NCI-H446 (cell line): Measurements from ENCODE around the gene PNMA1.
A peak's percentile ranks its signal among the peaks of the same experiment; 100 is the strongest.
"Not testable (repeated sequence)": the region's sequence is repeated elsewhere in the genome, so short reads cannot be mapped to it uniquely, and the experiment has no call there.

Source experiments
- DNase-seq, 2 experiments: peaks; one replicate each; lab custom pipeline; 2025; lab: John Stamatoyannopoulos, UW

Gene PNMA1

GRCh38 chr14:73717266-73717665 is 3.1 kb upstream of the PNMA1 start:
- DNase-seq, result peak in 1 of 2 experiments; percentile 20

GRCh38 chr14:73715707-73716106 is 1.5 kb upstream of the PNMA1 start:
- no peak for DNase-seq

- DNase-seq, result no peak
Measured at GRCh38 chr14:73714656-73715081, 485 bp upstream of the PNMA1 start.

DNA sequence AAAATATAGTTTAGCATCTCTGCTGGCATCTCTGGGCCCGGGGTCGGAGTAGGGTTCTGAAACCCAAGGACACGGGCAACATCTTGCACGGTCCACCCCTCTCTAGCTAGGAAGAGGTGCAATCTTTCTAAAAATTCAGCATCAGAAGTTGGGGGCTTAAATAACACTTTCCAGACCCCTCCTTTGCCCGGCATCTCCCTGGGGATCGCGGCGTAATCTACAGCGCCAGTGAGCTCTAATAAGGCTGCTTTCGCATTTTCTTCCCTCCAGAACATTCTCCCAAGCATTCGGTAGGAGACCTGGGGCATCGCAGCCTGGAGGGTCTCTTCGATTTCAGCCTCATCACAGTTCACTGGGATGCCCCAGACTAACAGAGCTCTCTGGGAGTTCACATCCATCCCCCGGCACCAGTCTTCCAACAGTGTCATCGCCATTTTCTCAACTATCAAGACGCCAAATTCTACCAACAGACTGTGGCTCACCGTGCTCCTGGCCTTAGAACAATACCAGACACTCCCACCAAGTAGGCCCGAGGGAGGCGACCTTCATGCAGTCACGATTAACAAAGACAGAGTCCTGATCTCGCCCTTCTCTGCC is 880 bp downstream of the PNMA1 start:
- no peak for DNase-seq

- no peak for DNase-seq
Measured at GRCh38 chr14:73712540-73713180, 1.5 kb downstream of the PNMA1 start.

DNA sequence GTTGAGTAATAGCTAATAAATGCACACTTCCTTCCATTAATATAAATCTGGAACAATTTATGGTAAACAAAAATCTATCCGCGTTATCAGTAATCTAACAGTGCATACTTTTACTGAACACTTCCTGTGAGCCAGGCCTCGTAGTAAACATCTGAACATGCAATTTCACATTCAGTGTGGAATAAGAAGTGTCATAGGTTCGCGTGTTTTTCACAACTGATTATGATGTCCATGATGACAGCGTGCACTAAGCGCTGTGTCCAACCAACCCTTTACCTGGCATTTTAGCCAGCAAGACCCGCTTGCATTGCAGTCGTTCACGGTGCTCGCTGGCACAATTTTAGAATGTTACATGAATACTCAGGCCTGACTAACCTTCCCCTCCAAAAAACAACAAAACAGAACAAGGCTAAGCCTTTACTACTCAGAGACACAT is 2.1 kb downstream of the PNMA1 start:
- DNase-seq, result no peak

- no peak for DNase-seq
Measured at GRCh38 chr14:73710737-73711136, 3.4 kb downstream of the PNMA1 start.

DNA sequence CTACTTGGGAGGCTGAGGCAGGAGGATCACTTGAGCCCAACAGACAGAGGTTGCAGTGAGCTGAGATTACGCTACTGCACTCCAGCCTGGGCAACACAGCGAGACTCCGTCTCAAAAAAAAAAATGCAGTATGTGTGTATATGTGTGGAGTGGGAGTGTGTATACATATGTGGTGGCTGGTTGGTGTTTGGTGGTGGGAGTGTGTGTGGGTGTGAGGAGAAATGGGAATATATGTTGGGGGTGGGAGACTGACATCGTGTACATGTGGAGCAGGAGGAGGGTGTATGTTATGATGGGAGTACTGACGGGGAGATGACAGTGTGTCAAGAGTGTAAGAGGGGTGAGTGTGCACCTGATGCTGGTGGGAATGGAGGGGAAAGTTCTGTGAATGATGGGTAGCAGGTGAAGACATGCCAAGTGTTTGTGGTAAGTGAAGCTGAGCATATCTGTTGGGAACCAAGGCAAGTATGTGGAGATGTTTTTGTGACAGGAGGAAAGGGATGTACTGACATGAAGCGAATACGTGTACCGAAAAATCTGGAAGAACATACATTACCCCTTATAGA is 4.2 kb downstream of the PNMA1 start:
- DNase-seq, result no peak

GRCh38 chr14:73708076-73708475 is 6.1 kb downstream of the PNMA1 start:
- DNase-seq, result not testable (repeated sequence)

DNA sequence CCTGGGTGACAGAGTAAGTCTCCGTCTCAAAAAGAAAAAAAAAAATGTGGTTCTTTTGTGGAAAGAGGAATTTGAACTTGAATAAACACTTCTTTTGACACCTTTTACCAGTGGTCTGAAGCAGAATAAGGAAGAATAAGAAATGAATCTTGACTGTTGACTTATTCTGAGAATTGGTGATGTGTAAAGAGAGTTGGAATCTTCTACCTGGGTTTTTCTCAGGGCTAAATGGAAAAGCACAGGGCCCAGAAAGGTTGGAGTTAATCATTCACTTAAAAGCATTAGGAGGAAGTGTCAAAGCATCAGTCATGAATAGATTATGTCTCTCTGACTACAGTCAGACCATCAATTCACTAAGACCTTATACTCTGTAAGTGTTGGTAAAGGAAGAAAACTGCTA is 13.9 kb downstream of the PNMA1 start:
- DNase-seq, result no peak

DNA sequence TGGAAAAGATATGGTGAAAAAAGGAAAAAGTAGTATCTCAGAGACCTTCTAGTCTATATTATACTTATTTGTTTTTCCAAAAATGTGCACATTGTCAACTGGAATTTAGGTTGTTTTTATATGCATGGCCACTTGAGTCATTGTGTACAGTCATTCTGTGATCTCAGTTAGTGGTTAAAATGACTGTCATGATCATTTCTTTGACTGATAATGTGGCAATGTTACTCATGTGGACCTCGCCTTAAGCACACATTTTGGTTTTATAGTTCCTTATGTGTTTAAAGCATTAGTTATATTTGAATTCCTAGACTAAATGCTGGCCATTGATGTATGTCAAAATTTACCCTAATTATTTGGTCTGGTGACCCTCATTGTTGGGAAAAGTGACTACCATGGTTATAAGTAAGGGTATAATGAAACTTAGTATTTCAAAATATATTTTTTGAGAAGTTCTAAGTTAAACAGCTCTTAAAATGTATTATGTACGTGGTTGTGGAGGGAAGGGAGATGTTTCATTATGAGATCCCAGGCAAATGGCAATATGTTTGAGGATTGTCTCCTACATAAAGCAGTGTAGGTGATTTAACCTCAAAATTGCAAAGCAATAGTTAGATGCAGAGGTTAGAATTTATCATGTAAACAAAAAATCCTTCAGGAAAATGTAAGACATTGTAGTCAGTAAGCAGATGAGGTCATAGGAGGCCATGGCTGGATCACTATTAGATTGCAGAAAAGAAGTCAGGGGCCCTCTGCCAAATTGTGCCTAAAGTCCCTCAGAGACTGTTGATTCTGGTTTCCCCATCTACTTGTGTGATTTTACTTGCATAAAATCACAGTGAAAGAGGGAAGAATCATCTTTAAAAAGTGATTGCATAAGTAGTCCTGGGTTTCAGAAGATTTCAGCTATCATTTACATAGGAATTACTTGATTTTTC is 17.5 kb downstream of the PNMA1 start:
- DNase-seq, result no peak

GRCh38 chr14:73695997-73696396 is 18.2 kb downstream of the PNMA1 start:
- DNase-seq, result no peak

- no peak for DNase-seq
Measured at GRCh38 chr14:73695082-73695481, 19.1 kb downstream of the PNMA1 start.

DNA sequence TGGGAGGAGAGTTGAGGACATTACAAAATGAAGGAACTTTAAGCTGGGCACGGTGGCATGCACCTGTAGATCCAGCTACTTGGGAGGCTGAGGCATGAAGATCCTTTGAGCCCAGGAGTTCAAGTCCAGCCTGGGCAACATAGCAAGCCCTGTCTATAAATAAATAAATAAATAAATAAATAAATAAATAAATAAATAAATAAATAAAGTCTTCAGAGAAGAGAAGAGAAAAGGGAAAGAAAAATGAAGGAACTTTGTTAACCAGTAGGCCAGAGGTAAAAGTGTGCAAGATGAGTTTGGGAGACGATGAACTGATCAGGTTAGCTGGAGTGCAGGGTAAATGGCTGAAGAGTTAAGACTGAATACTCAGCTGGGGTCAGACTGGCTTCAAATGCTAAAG is 20.1 kb downstream of the PNMA1 start:
- no peak for DNase-seq

DNA sequence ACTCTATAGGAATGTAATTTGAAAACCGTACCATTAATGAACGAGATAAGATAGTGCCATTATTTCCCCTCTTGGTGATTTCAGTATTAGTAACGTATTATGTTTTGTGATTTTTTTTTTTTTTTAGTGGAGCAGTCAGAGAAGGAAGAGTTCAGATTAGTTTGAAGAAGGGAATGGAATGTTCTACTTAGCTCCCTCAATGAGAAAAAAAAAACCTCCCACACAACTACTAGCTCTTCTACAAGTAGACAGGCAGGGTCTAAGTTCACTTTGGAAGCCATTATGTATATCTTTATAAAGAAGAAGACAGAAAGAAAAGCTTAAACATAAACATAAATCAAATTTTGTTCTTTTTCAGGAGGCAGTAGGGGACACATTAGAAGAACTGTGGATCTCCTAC is 27.3 kb downstream of the PNMA1 start:
- DNase-seq, result no peak

GRCh38 chr14:73685328-73685727 is 28.9 kb downstream of the PNMA1 start:
- no peak for DNase-seq

- no peak for DNase-seq
Measured at GRCh38 chr14:73684627-73685026, 29.6 kb downstream of the PNMA1 start.

- no peak for DNase-seq
Measured at GRCh38 chr14:73680821-73681220, 33.4 kb downstream of the PNMA1 start.

DNA sequence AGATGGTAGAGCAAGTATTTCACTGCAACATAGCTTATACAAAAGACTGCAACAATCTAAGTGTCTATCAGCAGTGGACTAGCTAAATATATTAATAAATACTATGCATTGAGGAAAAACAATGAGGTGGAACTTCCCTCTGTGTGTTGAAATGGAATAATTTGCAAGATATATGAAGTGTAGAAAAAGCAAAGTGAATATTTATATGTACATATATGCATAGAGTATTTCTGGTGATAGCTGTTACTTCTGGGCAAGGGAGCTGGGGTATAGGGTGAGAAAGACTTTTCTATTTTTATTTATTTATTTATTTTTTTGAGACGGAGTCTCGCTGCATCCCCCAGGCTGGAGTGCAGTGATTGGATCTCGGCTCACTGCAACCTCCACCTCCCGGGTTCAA is 35.5 kb downstream of the PNMA1 start:
- no peak for DNase-seq

GRCh38 chr14:73674986-73675385 is 39.2 kb downstream of the PNMA1 start:
- DNase-seq, result no peak

GRCh38 chr14:73667854-73668253 is 46.3 kb downstream of the PNMA1 start:
- no peak for DNase-seq

DNA sequence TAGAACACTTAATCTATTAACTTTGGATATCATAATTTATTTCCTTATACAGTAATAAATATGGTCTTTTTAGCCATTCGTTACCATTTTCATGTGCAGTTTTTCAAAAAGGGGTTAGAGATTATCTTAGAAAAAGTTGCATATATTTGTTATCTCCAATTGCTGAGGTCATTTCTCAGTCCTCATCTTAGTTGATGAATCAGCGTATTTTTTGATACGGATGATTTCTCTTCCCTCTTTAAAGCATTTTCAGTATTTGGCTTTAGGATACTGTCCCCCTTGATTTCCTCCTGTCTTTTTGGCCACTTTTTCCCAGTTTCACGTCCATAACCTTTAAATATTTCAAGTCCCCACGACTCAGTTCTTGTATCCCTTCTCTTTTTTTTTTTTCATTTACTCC is 47.6 kb downstream of the PNMA1 start:
- DNase-seq, result no peak

- DNase-seq, result no peak
Measured at GRCh38 chr14:73665130-73665529, 49.1 kb downstream of the PNMA1 start.
